Measurements from ENCODE around the gene SCT. TPM values are rescaled to one million over a fixed set of nuclear protein-coding genes. Genes with fewer than 3 reads are reported as not detected.

The SCT gene
- total RNA-seq, 1 experiment from 2014 or later: not detected

DNA sequence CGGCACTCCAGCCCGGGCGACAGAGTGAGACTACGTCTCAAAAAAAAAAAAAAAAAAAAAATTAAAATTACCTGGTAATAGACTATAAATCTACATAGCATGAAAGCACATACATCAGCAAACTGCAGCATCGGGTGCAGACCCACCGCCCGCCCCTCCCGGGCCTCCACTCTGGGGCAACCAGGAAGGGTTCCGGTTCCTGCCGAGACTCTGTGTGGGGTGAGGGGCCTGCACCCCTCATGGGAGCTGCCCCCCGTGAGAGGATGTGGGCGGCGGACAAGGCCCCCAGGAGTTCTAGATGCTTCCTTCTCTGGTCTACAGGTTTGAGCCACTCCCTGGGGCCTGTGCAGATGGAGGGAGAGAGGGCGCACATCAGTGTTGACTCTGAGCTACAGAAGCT, 19.2 kb upstream of the SCT start:
- peaks cover 13% of the 10 kb centered on the region for H3K4me1 ChIP-seq (ENCODE audit: control insufficient read depth, insufficient read depth, low read length)
- no peak overlapping the region for H3K27ac ChIP-seq (ENCODE audit: low read length)
- TSS peak; percentile 73 for BruUV-seq (replicated peaks)
- no peak overlapping the region for H3K4me3 ChIP-seq (ENCODE audit: low read depth in 2 of 2, low read length in 2 of 2)
- no peaks in the 10 kb centered on the region for H3K27me3 ChIP-seq (ENCODE audit: control insufficient read depth, insufficient read depth, low read length)
- TF ChIP-seq TCF7L2 (IDR thresholded peaks at IDR 0.05; ENCODE audit: low read depth, low read length): no peak
- TF ChIP-seq, protein P1, sequence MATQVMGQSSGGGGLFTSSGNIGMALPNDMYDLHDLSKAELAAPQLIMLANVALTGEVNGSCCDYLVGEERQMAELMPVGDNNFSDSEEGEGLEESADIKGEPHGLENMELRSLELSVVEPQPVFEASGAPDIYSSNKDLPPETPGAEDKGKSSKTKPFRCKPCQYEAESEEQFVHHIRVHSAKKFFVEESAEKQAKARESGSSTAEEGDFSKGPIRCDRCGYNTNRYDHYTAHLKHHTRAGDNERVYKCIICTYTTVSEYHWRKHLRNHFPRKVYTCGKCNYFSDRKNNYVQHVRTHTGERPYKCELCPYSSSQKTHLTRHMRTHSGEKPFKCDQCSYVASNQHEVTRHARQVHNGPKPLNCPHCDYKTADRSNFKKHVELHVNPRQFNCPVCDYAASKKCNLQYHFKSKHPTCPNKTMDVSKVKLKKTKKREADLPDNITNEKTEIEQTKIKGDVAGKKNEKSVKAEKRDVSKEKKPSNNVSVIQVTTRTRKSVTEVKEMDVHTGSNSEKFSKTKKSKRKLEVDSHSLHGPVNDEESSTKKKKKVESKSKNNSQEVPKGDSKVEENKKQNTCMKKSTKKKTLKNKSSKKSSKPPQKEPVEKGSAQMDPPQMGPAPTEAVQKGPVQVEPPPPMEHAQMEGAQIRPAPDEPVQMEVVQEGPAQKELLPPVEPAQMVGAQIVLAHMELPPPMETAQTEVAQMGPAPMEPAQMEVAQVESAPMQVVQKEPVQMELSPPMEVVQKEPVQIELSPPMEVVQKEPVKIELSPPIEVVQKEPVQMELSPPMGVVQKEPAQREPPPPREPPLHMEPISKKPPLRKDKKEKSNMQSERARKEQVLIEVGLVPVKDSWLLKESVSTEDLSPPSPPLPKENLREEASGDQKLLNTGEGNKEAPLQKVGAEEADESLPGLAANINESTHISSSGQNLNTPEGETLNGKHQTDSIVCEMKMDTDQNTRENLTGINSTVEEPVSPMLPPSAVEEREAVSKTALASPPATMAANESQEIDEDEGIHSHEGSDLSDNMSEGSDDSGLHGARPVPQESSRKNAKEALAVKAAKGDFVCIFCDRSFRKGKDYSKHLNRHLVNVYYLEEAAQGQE (IDR thresholded peaks at IDR 0.05; ENCODE audit: insufficient read depth in 1 of 2, low read depth in 2 of 2, low read length in 1 of 2): no peak
- TF ChIP-seq SIN3A (IDR thresholded peaks at IDR 0.05; ENCODE audit: borderline replicate concordance, insufficient read depth, low read depth, low read length): no peak
- TF ChIP-seq, protein P2, sequence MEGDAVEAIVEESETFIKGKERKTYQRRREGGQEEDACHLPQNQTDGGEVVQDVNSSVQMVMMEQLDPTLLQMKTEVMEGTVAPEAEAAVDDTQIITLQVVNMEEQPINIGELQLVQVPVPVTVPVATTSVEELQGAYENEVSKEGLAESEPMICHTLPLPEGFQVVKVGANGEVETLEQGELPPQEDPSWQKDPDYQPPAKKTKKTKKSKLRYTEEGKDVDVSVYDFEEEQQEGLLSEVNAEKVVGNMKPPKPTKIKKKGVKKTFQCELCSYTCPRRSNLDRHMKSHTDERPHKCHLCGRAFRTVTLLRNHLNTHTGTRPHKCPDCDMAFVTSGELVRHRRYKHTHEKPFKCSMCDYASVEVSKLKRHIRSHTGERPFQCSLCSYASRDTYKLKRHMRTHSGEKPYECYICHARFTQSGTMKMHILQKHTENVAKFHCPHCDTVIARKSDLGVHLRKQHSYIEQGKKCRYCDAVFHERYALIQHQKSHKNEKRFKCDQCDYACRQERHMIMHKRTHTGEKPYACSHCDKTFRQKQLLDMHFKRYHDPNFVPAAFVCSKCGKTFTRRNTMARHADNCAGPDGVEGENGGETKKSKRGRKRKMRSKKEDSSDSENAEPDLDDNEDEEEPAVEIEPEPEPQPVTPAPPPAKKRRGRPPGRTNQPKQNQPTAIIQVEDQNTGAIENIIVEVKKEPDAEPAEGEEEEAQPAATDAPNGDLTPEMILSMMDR (IDR thresholded peaks at IDR 0.05): no peak
- no peak for TF ChIP-seq POLR2AphosphoS5 (IDR thresholded peaks at IDR 0.05; ENCODE audit: low read depth, low read length)
- in situ Hi-C loops (cut with HindIII; ENCODE audit: low pct_unique_long_range_greater_than_20kb, low sequenced_read_pairs) (no loop called here), intact Hi-C loops (cut with micrococcal nuclease; ENCODE audit: unreplicated experiment) (no loop called here)
- H3K36me3 ChIP-seq (ENCODE audit: control insufficient read depth, insufficient read depth, low read length): no peaks in the 10 kb centered on the region
- ChIA-PET CTCF (no interaction called here), POLR2A (no interaction called here)
- ATAC-seq: no peak
- no peak for DNase-seq (ENCODE audit: low read depth, low spot score)
- H3K9me3 ChIP-seq (ENCODE audit: control insufficient read depth, insufficient read depth, low read depth, low read length): no peaks in the 10 kb centered on the region

DNA sequence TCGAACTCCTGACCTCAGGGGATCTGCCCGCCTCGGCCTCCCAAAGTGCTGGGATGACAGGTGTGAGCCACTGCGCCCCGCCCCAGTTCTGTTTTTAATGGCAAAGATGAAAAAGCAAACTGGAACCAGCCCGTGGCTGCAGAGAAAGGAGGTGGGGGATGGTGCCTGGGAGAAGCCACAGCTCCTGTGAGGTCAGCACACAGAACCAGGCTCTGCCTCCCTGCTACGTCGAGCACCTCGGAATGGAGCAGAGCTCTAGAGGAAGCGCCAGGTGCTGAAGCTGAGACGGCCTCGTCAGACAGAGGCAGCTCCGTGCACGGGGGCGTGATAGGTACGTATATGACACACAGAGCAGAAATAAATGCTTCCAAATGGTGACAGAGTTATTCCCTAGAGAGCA, 18.6 kb upstream of the SCT start:
- TF ChIP-seq, protein P1 (IDR thresholded peaks at IDR 0.05; ENCODE audit: insufficient read depth in 1 of 2, low read depth in 2 of 2, low read length in 1 of 2): no peak
- TF ChIP-seq POLR2AphosphoS5 (IDR thresholded peaks at IDR 0.05; ENCODE audit: low read depth, low read length) (no peak), SIN3A (IDR thresholded peaks at IDR 0.05; ENCODE audit: borderline replicate concordance, insufficient read depth, low read depth, low read length) (no peak), TCF7L2 (IDR thresholded peaks at IDR 0.05; ENCODE audit: low read depth, low read length) (no peak)
- TF ChIP-seq, protein P2 (IDR thresholded peaks at IDR 0.05): no peak
- no peaks in the 10 kb centered on the region for H3K27me3 ChIP-seq (ENCODE audit: control insufficient read depth, insufficient read depth, low read length)
- ChIA-PET CTCF (no interaction called here), POLR2A (no interaction called here)
- intact Hi-C loops (cut with micrococcal nuclease; ENCODE audit: unreplicated experiment): no loop called here
- H3K36me3 ChIP-seq (ENCODE audit: control insufficient read depth, insufficient read depth, low read length): no peaks in the 10 kb centered on the region
- BruUV-seq (replicated peaks): no TSS peak
- ATAC-seq (no peak), DNase-seq (ENCODE audit: low read depth, low spot score) (no peak)
- in situ Hi-C loops (cut with HindIII; ENCODE audit: low pct_unique_long_range_greater_than_20kb, low sequenced_read_pairs): no loop called here
- peaks cover 20% of the 10 kb centered on the region for H3K4me1 ChIP-seq (ENCODE audit: control insufficient read depth, insufficient read depth, low read length)
- H3K4me3 ChIP-seq (ENCODE audit: low read depth in 2 of 2, low read length in 2 of 2): no peak overlapping the region
- H3K27ac ChIP-seq (ENCODE audit: low read length): no peak overlapping the region
- no peaks in the 10 kb centered on the region for H3K9me3 ChIP-seq (ENCODE audit: control insufficient read depth, insufficient read depth, low read depth, low read length)

All from Panc1 (cell line).